ENCODE measurements around the gene ANGPTL5.

The ANGPTL5 gene

DNA sequence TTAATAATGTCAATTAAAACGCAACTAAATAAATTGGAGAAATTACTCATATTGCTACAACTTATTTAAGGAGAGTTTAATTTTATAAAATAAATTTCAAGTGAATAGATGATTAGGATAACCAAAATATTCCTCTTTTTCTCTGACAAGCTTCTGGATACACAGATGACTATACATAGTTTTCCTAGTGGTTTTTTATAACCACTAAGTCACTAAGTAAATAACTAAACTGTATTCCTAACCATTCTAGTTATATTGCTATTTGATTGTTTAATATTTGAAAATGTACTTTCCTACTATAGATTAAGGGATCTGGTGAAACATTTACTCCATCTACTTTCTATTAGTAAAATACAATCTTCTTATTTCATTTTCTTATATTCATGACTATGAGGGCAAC, 4.7 kb upstream of the ANGPTL5 start:
- Histone ChIP-seq H3K27ac (replicated peaks; ENCODE audit: low read length) (no peak overlapping the region), H3K27me3 (ENCODE audit: control insufficient read depth in 3 of 3, insufficient read depth in 3 of 3, low read depth in 1 of 3, low read length in 3 of 3) (no peaks in the 10 kb centered on the region), H2BK15ac (ENCODE audit: low read length) (no peak overlapping the region), H2BK12ac (ENCODE audit: low read length) (no peak overlapping the region), H3K14ac (ENCODE audit: low read length) (no peak overlapping the region), H4K91ac (ENCODE audit: low read depth, low read length, poor library complexity) (no peak overlapping the region), H3K79me1 (ENCODE audit: low read depth, low read length) (no peaks in the 10 kb centered on the region), H3K4me1 (ENCODE audit: control insufficient read depth in 2 of 2, insufficient read depth in 1 of 2, low read depth in 1 of 2, low read length in 2 of 2) (no peaks in the 10 kb centered on the region), H2AFZ (ENCODE audit: low read length) (no peak overlapping the region), H3K9ac (ENCODE audit: low read depth, low read length, poor library complexity) (no peak overlapping the region), H3K18ac (ENCODE audit: low read length) (no peak overlapping the region), H2BK5ac (ENCODE audit: low read length) (no peak overlapping the region), H3K23ac (ENCODE audit: low read depth, low read length, poor library complexity) (no peak overlapping the region), H3K4me3 (ENCODE audit: low read length in 2 of 2) (no peak overlapping the region), H4K8ac (ENCODE audit: low read depth, low read length) (no peak overlapping the region), H3K36me3 (replicated peaks in 1 of 2; ENCODE audit: control insufficient read depth in 2 of 2, insufficient read depth in 2 of 2, low read length in 2 of 2) (no peaks in the 10 kb centered on the region), H3K4me2 (ENCODE audit: insufficient read depth, low read length, poor library complexity, severe bottlenecking) (no peak overlapping the region), H2AK5ac (ENCODE audit: low read depth, low read length) (no peak overlapping the region), H3K9me3 (replicated peaks in 1 of 2; ENCODE audit: control insufficient read depth in 2 of 2, insufficient read depth in 1 of 2, low read depth in 1 of 2, low read length in 2 of 2) (no peaks in the 10 kb centered on the region), H2BK120ac (ENCODE audit: low read depth, low read length) (no peak overlapping the region), H3K4ac (ENCODE audit: low read length) (no peak overlapping the region)
- DNase-seq (ENCODE audit: low spot score) = no peak
- no CpG with 5 or more reads among the region's 1 CpG for WGBS, 2 donors (ENCODE audit: extremely low coverage in 2 of 2, insufficient read length in 2 of 2, insufficient replicate concordance in 1 of 2)

DNA sequence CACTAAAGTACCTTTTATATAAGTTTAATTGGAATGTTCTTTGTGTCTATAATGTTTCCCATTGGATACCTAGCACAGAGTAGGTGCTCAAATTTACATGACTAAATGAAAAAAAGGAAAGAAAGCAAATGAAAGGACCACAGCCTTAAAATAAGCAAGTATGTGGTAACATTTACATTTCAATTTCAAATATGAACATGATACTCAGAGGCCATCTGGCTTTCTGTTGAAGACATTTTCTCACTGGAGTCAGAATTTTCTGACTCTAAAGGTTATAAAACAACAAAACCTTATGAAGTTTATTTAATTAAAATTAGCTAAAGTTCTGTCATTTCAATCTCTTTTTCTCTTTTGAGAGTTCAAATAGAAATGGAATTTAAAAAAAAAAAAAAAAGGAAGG, 904 bp upstream of the ANGPTL5 start:
- Histone ChIP-seq H2AFZ (ENCODE audit: low read length) (no peak overlapping the region), H3K4ac (ENCODE audit: low read length) (no peak overlapping the region), H3K18ac (ENCODE audit: low read length) (no peak overlapping the region), H2BK5ac (ENCODE audit: low read length) (no peak overlapping the region), H3K4me3 (ENCODE audit: low read length in 2 of 2) (no peak overlapping the region), H2AK5ac (ENCODE audit: low read depth, low read length) (no peak overlapping the region), H3K79me1 (ENCODE audit: low read depth, low read length) (no peaks in the 10 kb centered on the region), H3K36me3 (replicated peaks in 1 of 2; ENCODE audit: control insufficient read depth in 2 of 2, insufficient read depth in 2 of 2, low read length in 2 of 2) (no peaks in the 10 kb centered on the region), H3K27me3 (ENCODE audit: control insufficient read depth in 3 of 3, insufficient read depth in 3 of 3, low read depth in 1 of 3, low read length in 3 of 3) (no peaks in the 10 kb centered on the region), H3K4me2 (ENCODE audit: insufficient read depth, low read length, poor library complexity, severe bottlenecking) (no peak overlapping the region), H2BK15ac (ENCODE audit: low read length) (no peak overlapping the region), H2BK12ac (ENCODE audit: low read length) (no peak overlapping the region), H4K8ac (ENCODE audit: low read depth, low read length) (no peak overlapping the region), H2BK120ac (ENCODE audit: low read depth, low read length) (no peak overlapping the region), H3K9ac (ENCODE audit: low read depth, low read length, poor library complexity) (no peak overlapping the region), H3K9me3 (replicated peaks in 1 of 2; ENCODE audit: control insufficient read depth in 2 of 2, insufficient read depth in 1 of 2, low read depth in 1 of 2, low read length in 2 of 2) (no peaks in the 10 kb centered on the region), H3K27ac (replicated peaks; ENCODE audit: low read length) (no peak overlapping the region), H3K23ac (ENCODE audit: low read depth, low read length, poor library complexity) (no peak overlapping the region), H4K91ac (ENCODE audit: low read depth, low read length, poor library complexity) (no peak overlapping the region), H3K14ac (ENCODE audit: low read length) (no peak overlapping the region), H3K4me1 (ENCODE audit: control insufficient read depth in 2 of 2, insufficient read depth in 1 of 2, low read depth in 1 of 2, low read length in 2 of 2) (peaks cover 0 to 2% of the 10 kb centered on the region in 2 donors)
- DNase-seq (ENCODE audit: low spot score) = no peak

- Histone ChIP-seq H2AK5ac (ENCODE audit: low read depth, low read length) (no peak overlapping the region), H2BK5ac (ENCODE audit: low read length) (no peak overlapping the region), H2BK12ac (ENCODE audit: low read length) (no peak overlapping the region), H3K4me1 (ENCODE audit: control insufficient read depth in 2 of 2, insufficient read depth in 1 of 2, low read depth in 1 of 2, low read length in 2 of 2) (peaks cover 0 to 2% of the 10 kb centered on the region in 2 donors), H3K14ac (ENCODE audit: low read length) (no peak overlapping the region), H2BK120ac (ENCODE audit: low read depth, low read length) (no peak overlapping the region), H4K91ac (ENCODE audit: low read depth, low read length, poor library complexity) (no peak overlapping the region), H3K9ac (ENCODE audit: low read depth, low read length, poor library complexity) (no peak overlapping the region), H3K79me1 (ENCODE audit: low read depth, low read length) (no peaks in the 10 kb centered on the region), H3K36me3 (replicated peaks in 1 of 2; ENCODE audit: control insufficient read depth in 2 of 2, insufficient read depth in 2 of 2, low read length in 2 of 2) (no peaks in the 10 kb centered on the region), H3K27ac (replicated peaks; ENCODE audit: low read length) (no peak overlapping the region), H3K18ac (ENCODE audit: low read length) (no peak overlapping the region), H2BK15ac (ENCODE audit: low read length) (no peak overlapping the region), H4K8ac (ENCODE audit: low read depth, low read length) (no peak overlapping the region), H2AFZ (ENCODE audit: low read length) (peak overlapping the region; percentile 98), H3K4me2 (ENCODE audit: insufficient read depth, low read length, poor library complexity, severe bottlenecking) (no peak overlapping the region), H3K9me3 (replicated peaks in 1 of 2; ENCODE audit: control insufficient read depth in 2 of 2, insufficient read depth in 1 of 2, low read depth in 1 of 2, low read length in 2 of 2) (no peaks in the 10 kb centered on the region), H3K4me3 (ENCODE audit: low read length in 2 of 2) (peak overlapping the region in 1 of 2 donors; percentile 71), H3K27me3 (ENCODE audit: control insufficient read depth in 3 of 3, insufficient read depth in 3 of 3, low read depth in 1 of 3, low read length in 3 of 3) (no peaks in the 10 kb centered on the region), H3K23ac (ENCODE audit: low read depth, low read length, poor library complexity) (no peak overlapping the region), H3K4ac (ENCODE audit: low read length) (no peak overlapping the region)
- WGBS, 2 donors (ENCODE audit: extremely low coverage in 2 of 2, insufficient read length in 2 of 2, insufficient replicate concordance in 1 of 2) = no CpG with 5 or more reads among the region's 4 CpGs
- no peak for DNase-seq (ENCODE audit: low spot score)
These were observed 481 bp downstream of the ANGPTL5 start for GRCh38 chr11:101915791-101916291.

DNA sequence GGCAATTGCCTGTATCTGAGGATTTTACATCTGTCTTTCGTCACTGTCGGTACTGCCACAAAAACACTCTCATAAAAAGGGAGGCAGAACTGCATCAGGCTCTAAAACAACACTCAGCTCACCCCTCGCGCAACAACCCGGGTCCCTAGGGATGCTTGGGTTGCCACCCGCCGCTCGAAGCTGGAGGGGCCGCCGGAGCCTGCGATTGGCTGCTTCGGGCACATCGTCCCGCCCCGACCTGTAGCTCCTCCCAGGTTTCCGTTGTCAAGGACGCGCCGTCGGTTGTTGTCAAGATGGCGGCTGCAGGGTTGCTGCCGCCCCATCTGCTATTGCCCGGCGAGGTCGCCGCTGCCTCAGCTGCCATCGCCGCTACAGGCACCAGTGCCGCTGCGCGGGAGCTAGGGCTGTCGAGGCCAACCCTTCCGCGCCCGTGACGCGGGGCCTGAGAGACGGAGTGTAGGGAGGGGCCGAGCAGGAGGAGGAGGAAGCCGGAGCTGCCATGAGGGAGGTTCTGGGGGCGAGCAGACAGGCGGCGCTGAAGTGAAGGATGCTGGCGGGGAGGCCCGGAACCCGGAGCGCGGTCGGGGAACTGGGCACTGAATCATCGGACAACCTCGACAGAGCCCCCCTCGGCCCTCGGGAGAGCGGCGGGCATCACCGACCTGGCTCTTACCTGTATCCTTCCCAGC, 1.4 kb downstream of the ANGPTL5 start, which contains the start of gene CEP126:
TSS of gene CEP126 (plus strand) at position 273 of the 689 bp plus-strand sequence. CDS start at position 548, 275 bp downstream.
- no peak within 1 kb of the TSS for H2BK12ac ChIP-seq (ENCODE audit: low read length)
- H2AK5ac ChIP-seq (ENCODE audit: low read depth, low read length) = no peak within 1 kb of the TSS
- peak within 1 kb of the TSS; percentile 95 for H3K18ac ChIP-seq (ENCODE audit: low read length)
- no peak within 1 kb of the TSS for H3K4ac ChIP-seq (ENCODE audit: low read length)
- H3K79me1 ChIP-seq (ENCODE audit: low read depth, low read length) = no peaks in the 10 kb centered on the region
- H3K4me3 ChIP-seq (ENCODE audit: low read length in 2 of 2) = peak within 1 kb of the TSS; percentile 71 to 91
- peak within 1 kb of the TSS; percentile 98 for H2AFZ ChIP-seq (ENCODE audit: low read length)
- H3K36me3 ChIP-seq (replicated peaks in 1 of 2; ENCODE audit: control insufficient read depth in 2 of 2, insufficient read depth in 2 of 2, low read length in 2 of 2) = no peaks in the 10 kb centered on the region
- H3K4me1 ChIP-seq (ENCODE audit: control insufficient read depth in 2 of 2, insufficient read depth in 1 of 2, low read depth in 1 of 2, low read length in 2 of 2) = peaks cover 0 to 2% of the 10 kb centered on the region in 2 donors
- peak within 1 kb of the TSS; percentile 11 for H3K23ac ChIP-seq (ENCODE audit: low read depth, low read length, poor library complexity)
- no CpG with 5 or more reads among the region's 56 CpGs for WGBS, 2 donors (ENCODE audit: extremely low coverage in 2 of 2, insufficient read length in 2 of 2, insufficient replicate concordance in 1 of 2)
- no peak within 1 kb of the TSS for H4K8ac ChIP-seq (ENCODE audit: low read depth, low read length)
- H2BK120ac ChIP-seq (ENCODE audit: low read depth, low read length) = no peak within 1 kb of the TSS
- H4K91ac ChIP-seq (ENCODE audit: low read depth, low read length, poor library complexity) = no peak within 1 kb of the TSS
- DNase-seq (ENCODE audit: low spot score) = peak; percentile 89
- H3K9ac ChIP-seq (ENCODE audit: low read depth, low read length, poor library complexity) = peak within 1 kb of the TSS; percentile 73
- no peak within 1 kb of the TSS for H3K14ac ChIP-seq (ENCODE audit: low read length)
- peak within 1 kb of the TSS; percentile 76 for H3K27ac ChIP-seq (replicated peaks; ENCODE audit: low read length)
- H3K4me2 ChIP-seq (ENCODE audit: insufficient read depth, low read length, poor library complexity, severe bottlenecking) = peak within 1 kb of the TSS; percentile 83
- H3K27me3 ChIP-seq (ENCODE audit: control insufficient read depth in 3 of 3, insufficient read depth in 3 of 3, low read depth in 1 of 3, low read length in 3 of 3) = no peaks in the 10 kb centered on the region
- no peak within 1 kb of the TSS for H2BK15ac ChIP-seq (ENCODE audit: low read length)
- H3K9me3 ChIP-seq (replicated peaks in 1 of 2; ENCODE audit: control insufficient read depth in 2 of 2, insufficient read depth in 1 of 2, low read depth in 1 of 2, low read length in 2 of 2) = no peaks in the 10 kb centered on the region
- no peak within 1 kb of the TSS for H2BK5ac ChIP-seq (ENCODE audit: low read length)
